HL-60 (cell line): ENCODE measurements around the gene SPIRE2.

Experiments used
- CTCF ChIP-seq: IDR thresholded peaks from one replicate; pipeline ENCODE4 v1.5.1; 2011; ENCODE audit warnings: low read length, control low read depth, inconsistent platforms; ENCODE audit not compliant: insufficient read depth
- POLR2AphosphoS5 ChIP-seq: IDR thresholded peaks from 2 replicates; pipeline ENCODE4 v1.6.1; 2012; ENCODE audit warnings: low read depth
- REST ChIP-seq: IDR thresholded peaks from 2 replicates; pipeline ENCODE4 v1.6.1; 2012; ENCODE audit warnings: low read depth; ENCODE audit not compliant: insufficient replicate concordance
- SPI1 ChIP-seq: IDR thresholded peaks from 2 replicates; pipeline ENCODE4 v1.6.1; 2012; ENCODE audit warnings: low read depth, mild to moderate bottlenecking, borderline replicate concordance

GRCh38 chr16:89847940-89848297 is 19.6 kb downstream of the SPIRE2 start:
- TF ChIP-seq CTCF (no peak), POLR2AphosphoS5 (no peak), REST (no peak), SPI1 (no peak)
